Mucosa of descending colon (tissue), 3 donors: ENCODE measurements around the gene ALKBH3. TPM values are rescaled to one million over a fixed set of nuclear protein-coding genes. Genes with fewer than 3 reads are reported as not detected.
A peak's percentile ranks its signal among the peaks of the same experiment; 100 is the strongest.

ENCODE experiments used
- ATAC-seq: fragments of 200-7000 bp; cut with Tn5 transposase; one replicate; pipeline ENCODE4 v1.9.1; 2020; ENCODE audit warnings: mild to moderate bottlenecking, moderate library complexity
- DNase-seq, 3 donors: peaks; one replicate each; pipeline ENCODE4 v3.0.0-alpha.2; 2020
- H3K36me3 ChIP-seq: fragments of 200-600 bp; one replicate; pipeline ENCODE4 v1.8.0; 2021; ENCODE audit warnings: low read depth, mild to moderate bottlenecking
- H3K4me1 ChIP-seq: fragments of 200-600 bp; one replicate; pipeline ENCODE4 v1.8.0; 2021; ENCODE audit warnings: low read depth, mild to moderate bottlenecking
- H3K4me3 ChIP-seq: fragments of 200-600 bp; one replicate; pipeline ENCODE4 v1.8.0; 2021; ENCODE audit warnings: mild to moderate bottlenecking
- H3K9me3 ChIP-seq: fragments of 200-600 bp; one replicate; pipeline ENCODE4 v1.8.0; 2021; ENCODE audit warnings: mild to moderate bottlenecking
- intact Hi-C, 2 donors: fragments of 100-400 bp; cut with DNase I in 1 of 2; cut with micrococcal nuclease in 1 of 2; formaldehyde crosslinking; loops; one replicate each; pipeline versions ENCODE4 v1.11.0 to v1.11.1; 2022; cut with DNase I, micrococcal nuclease
- total RNA-seq, 3 donors: library from RNA; stranded (reverse); fragmentation: NEBNext Ultra II Directional in 2 of 3; extraction: Animal tissue kit (Norgen Biotek cat#: 25700) in 2 of 3; gene quantifications; one replicate each; pipeline versions ENCODE4 v1.2.1 to v1.2.4, GENCODE V29; 2021 to 2023
- TF ChIP-seq, protein P1 (sequence below): fragments of 200-600 bp; IDR thresholded peaks from one replicate; pipeline ENCODE4 v1.8.0; 2022; ENCODE audit warnings: antibody characterized with exemption, mild to moderate bottlenecking
- donor health status: DM: no; HTN: no; CAD: no; lungs with moderate emphysema.
- donor health status: DM: no; HTN: no; CAD: no.
- donor health status: DM: no; HTN: yes; CAD: no.

The ALKBH3 gene
- total RNA-seq, 3 donors from 2014 or later = 18.9 to 27.7 (median 27.0) TPM

- DNase-seq = no peak
- TF ChIP-seq, protein P1, sequence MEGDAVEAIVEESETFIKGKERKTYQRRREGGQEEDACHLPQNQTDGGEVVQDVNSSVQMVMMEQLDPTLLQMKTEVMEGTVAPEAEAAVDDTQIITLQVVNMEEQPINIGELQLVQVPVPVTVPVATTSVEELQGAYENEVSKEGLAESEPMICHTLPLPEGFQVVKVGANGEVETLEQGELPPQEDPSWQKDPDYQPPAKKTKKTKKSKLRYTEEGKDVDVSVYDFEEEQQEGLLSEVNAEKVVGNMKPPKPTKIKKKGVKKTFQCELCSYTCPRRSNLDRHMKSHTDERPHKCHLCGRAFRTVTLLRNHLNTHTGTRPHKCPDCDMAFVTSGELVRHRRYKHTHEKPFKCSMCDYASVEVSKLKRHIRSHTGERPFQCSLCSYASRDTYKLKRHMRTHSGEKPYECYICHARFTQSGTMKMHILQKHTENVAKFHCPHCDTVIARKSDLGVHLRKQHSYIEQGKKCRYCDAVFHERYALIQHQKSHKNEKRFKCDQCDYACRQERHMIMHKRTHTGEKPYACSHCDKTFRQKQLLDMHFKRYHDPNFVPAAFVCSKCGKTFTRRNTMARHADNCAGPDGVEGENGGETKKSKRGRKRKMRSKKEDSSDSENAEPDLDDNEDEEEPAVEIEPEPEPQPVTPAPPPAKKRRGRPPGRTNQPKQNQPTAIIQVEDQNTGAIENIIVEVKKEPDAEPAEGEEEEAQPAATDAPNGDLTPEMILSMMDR = no peak
- ATAC-seq = no peak
- Histone ChIP-seq H3K9me3 (no peaks in the 10 kb centered on the region), H3K4me1 (no peaks in the 10 kb centered on the region), H3K36me3 (no peaks in the 10 kb centered on the region), H3K4me3 (no peak overlapping the region)
- intact Hi-C loops = no loop called here
Measured at GRCh38 chr11:43835104-43835503, 45.5 kb upstream of the ALKBH3 start.

DNA sequence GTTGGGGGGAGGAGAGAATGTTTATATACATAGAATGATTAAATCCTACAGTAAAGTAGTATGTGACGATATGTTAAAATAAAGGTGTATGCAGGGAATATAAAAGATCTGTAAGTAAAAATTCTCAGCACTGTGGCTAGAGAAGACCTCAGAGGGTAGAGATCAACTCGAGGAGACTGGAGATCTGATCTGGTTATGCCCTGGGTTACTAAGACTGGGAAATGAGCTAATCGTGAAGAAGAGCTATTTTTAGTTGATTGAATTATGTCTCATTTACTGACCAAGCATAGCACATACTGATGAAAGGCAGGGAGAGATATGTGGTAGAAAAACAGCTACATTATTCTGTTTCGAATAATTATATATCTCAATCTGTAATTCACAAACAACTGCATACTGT lies 42.8 kb upstream of the ALKBH3 start:
- no peak for ATAC-seq
- no peaks in the 10 kb centered on the region for H3K9me3 ChIP-seq
- intact Hi-C loops = no loop called here
- DNase-seq = no peak
- H3K4me3 ChIP-seq = no peak overlapping the region
- H3K36me3 ChIP-seq = no peaks in the 10 kb centered on the region
- TF ChIP-seq, protein P1 = no peak
- no peaks in the 10 kb centered on the region for H3K4me1 ChIP-seq

- TF ChIP-seq, protein P1 = no peak
- Histone ChIP-seq H3K4me1 (no peaks in the 10 kb centered on the region), H3K36me3 (no peaks in the 10 kb centered on the region), H3K9me3 (no peaks in the 10 kb centered on the region), H3K4me3 (no peak overlapping the region)
- ATAC-seq (no peak), DNase-seq (no peak)
- intact Hi-C loops = no loop called here
Measured at GRCh38 chr11:43842021-43842420, 38.6 kb upstream of the ALKBH3 start.

DNA sequence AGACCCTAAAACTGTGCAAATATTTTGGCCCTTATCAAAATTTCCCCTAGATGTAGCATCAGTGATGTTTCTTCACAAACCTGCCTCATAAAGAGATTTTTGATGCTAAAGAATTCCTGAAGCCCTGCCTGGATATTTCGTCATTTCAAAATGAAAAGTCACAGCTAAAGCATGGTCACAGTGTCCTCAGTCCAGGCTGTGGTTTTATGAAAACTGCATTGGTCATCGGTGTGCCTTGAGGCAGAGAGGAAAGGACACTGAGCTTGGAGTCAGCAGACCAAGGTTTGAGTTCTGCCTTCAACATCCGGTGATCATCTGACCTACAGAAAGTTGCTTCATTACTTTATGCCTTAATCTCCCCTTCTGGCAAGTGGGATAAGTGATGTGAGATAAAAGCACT lies 34.8 kb upstream of the ALKBH3 start:
- TF ChIP-seq, protein P1 = no peak
- intact Hi-C loops = no loop called here
- no peaks in the 10 kb centered on the region for H3K36me3 ChIP-seq
- H3K4me1 ChIP-seq = no peaks in the 10 kb centered on the region
- ATAC-seq (no peak), DNase-seq (no peak)
- H3K9me3 ChIP-seq = no peaks in the 10 kb centered on the region
- no peak overlapping the region for H3K4me3 ChIP-seq

DNA sequence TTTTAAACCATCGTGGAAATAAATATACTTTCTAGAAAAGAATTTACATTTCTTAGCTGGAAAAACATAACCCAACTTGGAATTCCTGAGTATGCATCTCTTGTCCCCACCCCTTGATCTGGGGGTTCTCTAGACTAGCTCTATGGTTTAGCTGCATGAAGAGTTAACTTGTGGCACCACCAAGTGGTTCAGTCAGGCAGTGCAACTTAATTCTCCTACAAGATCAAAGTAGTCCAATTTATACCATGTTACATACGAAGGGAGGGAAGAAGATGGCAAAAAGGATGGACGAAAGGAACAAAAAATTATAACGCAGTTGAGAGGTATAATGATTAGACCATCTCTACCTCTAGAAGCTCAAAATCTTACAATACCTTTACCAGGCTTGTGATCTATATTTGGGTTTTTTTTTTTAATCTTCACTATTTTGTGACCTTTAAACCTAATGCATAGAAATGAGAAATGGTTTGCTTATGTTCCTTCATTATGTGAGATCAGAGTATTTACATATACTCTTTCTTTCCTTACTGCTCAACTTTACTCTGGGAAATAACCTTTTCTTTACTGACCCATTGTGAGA lies 28.5 kb upstream of the ALKBH3 start:
- ATAC-seq = peak; percentile 75
- TF ChIP-seq, protein P1 = no peak
- peak in 1 of 3 donors; percentile 80 for DNase-seq
- H3K9me3 ChIP-seq = no peaks in the 10 kb centered on the region
- intact Hi-C loops = no loop called here
- no peaks in the 10 kb centered on the region for H3K4me1 ChIP-seq
- no peaks in the 10 kb centered on the region for H3K36me3 ChIP-seq
- no peak overlapping the region for H3K4me3 ChIP-seq

- H3K36me3 ChIP-seq = no peaks in the 10 kb centered on the region
- intact Hi-C loops = no loop called here
- ATAC-seq (no peak), DNase-seq (no peak)
- no peaks in the 10 kb centered on the region for H3K4me1 ChIP-seq
- TF ChIP-seq, protein P1 = no peak
- H3K9me3 ChIP-seq = no peaks in the 10 kb centered on the region
- H3K4me3 ChIP-seq = no peak overlapping the region
Measured at GRCh38 chr11:43853781-43854180, 26.9 kb upstream of the ALKBH3 start.
